HUES6 (cell line): ENCODE measurements around the gene SLC27A1.
"Not testable (repeated sequence)": the region's sequence is repeated elsewhere in the genome, so short reads cannot be mapped to it uniquely, and the experiment has no call there.

Source experiments
- H3K27ac ChIP-seq: 2 replicates; pipeline ENCODE4 v1.7.0; 2013; ENCODE audit warnings: low read depth, mild to moderate bottlenecking, low read length, inconsistent platforms
- H3K27me3 ChIP-seq: 2 replicates; pipeline ENCODE4 v1.6.1; 2013; ENCODE audit warnings: low read length; ENCODE audit not compliant: control insufficient read depth, insufficient read depth
- H3K36me3 ChIP-seq: 2 replicates; pipeline ENCODE4 v1.6.1; 2013; ENCODE audit warnings: low read length; ENCODE audit not compliant: control insufficient read depth, insufficient read depth
- H3K4me1 ChIP-seq: 2 replicates; pipeline ENCODE4 v1.6.1; 2013; ENCODE audit warnings: low read length; ENCODE audit not compliant: control insufficient read depth, insufficient read depth
- H3K4me3 ChIP-seq: 2 replicates; pipeline ENCODE4 v1.5.1; 2013; ENCODE audit warnings: low read depth, low read length
- H3K9ac ChIP-seq: one replicate; pipeline ENCODE4 v1.6.1; 2013; ENCODE audit warnings: mild to moderate bottlenecking, low read length
- H3K9me3 ChIP-seq: 2 replicates; pipeline ENCODE4 v1.6.1; 2013; ENCODE audit warnings: low read depth, low read length; ENCODE audit not compliant: control insufficient read depth, insufficient read depth

Gene SLC27A1

GRCh38 chr19:17504030-17504429 is 33.7 kb downstream of the SLC27A1 start:
- H3K9ac ChIP-seq, result no peak overlapping the region
- H3K27ac ChIP-seq, result no peak overlapping the region
- H3K27me3 ChIP-seq, result no peaks in the 10 kb centered on the region
- H3K4me3 ChIP-seq, result no peak overlapping the region
- no peaks in the 10 kb centered on the region for H3K9me3 ChIP-seq
- peaks cover 11% of the 10 kb centered on the region for H3K4me1 ChIP-seq
- no peaks in the 10 kb centered on the region for H3K36me3 ChIP-seq

GRCh38 chr19:17504456-17504855 is 34.1 kb downstream of the SLC27A1 start:
- H3K27ac ChIP-seq, result no peak overlapping the region

GRCh38 chr19:17505223-17505622 is 34.9 kb downstream of the SLC27A1 start:
- Histone ChIP-seq H3K27me3 (no peaks in the 10 kb centered on the region), H3K9ac (no peak overlapping the region), H3K9me3 (no peaks in the 10 kb centered on the region), H3K27ac (no peak overlapping the region), H3K36me3 (no peaks in the 10 kb centered on the region), H3K4me1 (peaks cover 4% of the 10 kb centered on the region), H3K4me3 (no peak overlapping the region)

More at GRCh38 chr19:17504456-17504855, 34.1 kb downstream of the SLC27A1 start:
- Histone ChIP-seq H3K4me1 (peaks cover 11% of the 10 kb centered on the region), H3K9me3 (no peaks in the 10 kb centered on the region), H3K9ac (no peak overlapping the region), H3K4me3 (no peak overlapping the region), H3K27me3 (no peaks in the 10 kb centered on the region), H3K36me3 (no peaks in the 10 kb centered on the region)

GRCh38 chr19:17506745-17507144 is 36.4 kb downstream of the SLC27A1 start:
- Histone ChIP-seq H3K36me3 (no peaks in the 10 kb centered on the region), H3K27ac (no peak overlapping the region), H3K4me3 (no peak overlapping the region), H3K4me1 (peaks cover 6% of the 10 kb centered on the region), H3K9me3 (no peaks in the 10 kb centered on the region), H3K27me3 (no peaks in the 10 kb centered on the region), H3K9ac (no peak overlapping the region)

- not testable (repeated sequence) for H3K27me3 ChIP-seq, H3K4me3 ChIP-seq, H3K4me1 ChIP-seq, H3K36me3 ChIP-seq, H3K9me3 ChIP-seq, H3K9ac ChIP-seq, H3K27ac ChIP-seq
Measured at GRCh38 chr19:17508558-17508933, 38.2 kb downstream of the SLC27A1 start.

GRCh38 chr19:17510220-17510993 is 40.1 kb downstream of the SLC27A1 start:
- H3K27ac ChIP-seq, result peak overlapping the region; percentile 9; the same call in 1 of the 2 replicates
- peaks cover 6% of the 10 kb centered on the region for H3K4me1 ChIP-seq
- H3K36me3 ChIP-seq, result no peaks in the 10 kb centered on the region
- no peaks in the 10 kb centered on the region for H3K9me3 ChIP-seq
- H3K27me3 ChIP-seq, result no peaks in the 10 kb centered on the region
- peak overlapping the region; percentile 86 for H3K4me3 ChIP-seq
- peak overlapping the region; percentile 92 for H3K9ac ChIP-seq

GRCh38 chr19:17511724-17512573 is 41.6 kb downstream of the SLC27A1 start:
- Histone ChIP-seq H3K27ac (peak overlapping the region; percentile 74; the same call in 1 of the 2 replicates), H3K9ac (peak overlapping the region; percentile 92), H3K4me3 (peak overlapping the region; percentile 86), H3K4me1 (peaks cover 6% of the 10 kb centered on the region), H3K36me3 (peaks cover 10% of the 10 kb centered on the region), H3K9me3 (no peaks in the 10 kb centered on the region), H3K27me3 (no peaks in the 10 kb centered on the region)

GRCh38 chr19:17512574-17512939 is 42.2 kb downstream of the SLC27A1 start:
- Histone ChIP-seq H3K9ac (peak overlapping the region; percentile 92), H3K27ac (no peak overlapping the region), H3K36me3 (peaks cover 16% of the 10 kb centered on the region), H3K27me3 (no peaks in the 10 kb centered on the region), H3K9me3 (peaks cover 6% of the 10 kb centered on the region), H3K4me1 (peaks cover 6% of the 10 kb centered on the region), H3K4me3 (peak overlapping the region; percentile 86)

GRCh38 chr19:17515408-17516149 is 45.3 kb downstream of the SLC27A1 start:
- no peak overlapping the region for H3K4me3 ChIP-seq
- H3K27ac ChIP-seq, result no peak overlapping the region
- H3K9ac ChIP-seq, result no peak overlapping the region
- H3K27me3 ChIP-seq, result no peaks in the 10 kb centered on the region
- H3K9me3 ChIP-seq, result peaks cover 8% of the 10 kb centered on the region
- peaks cover 35% of the 10 kb centered on the region for H3K36me3 ChIP-seq
- H3K4me1 ChIP-seq, result peaks cover 1% of the 10 kb centered on the region

GRCh38 chr19:17517898-17518297 is 47.6 kb downstream of the SLC27A1 start:
- Histone ChIP-seq H3K4me3 (no peak overlapping the region), H3K4me1 (no peaks in the 10 kb centered on the region), H3K9ac (no peak overlapping the region), H3K9me3 (peaks cover 8% of the 10 kb centered on the region), H3K27ac (no peak overlapping the region), H3K27me3 (no peaks in the 10 kb centered on the region), H3K36me3 (peaks cover 39% of the 10 kb centered on the region)
